ENCODE results near the gene NFE2L2.
"Not testable (repeated sequence)": the region's sequence is repeated elsewhere in the genome, so short reads cannot be mapped to it uniquely, and the experiment has no call there.

GRCh38 chr2:177219787-177220186 lies 44.7 kb downstream of the NFE2L2 start:
- not testable (repeated sequence) for TF ChIP-seq CTCF (IDR thresholded peaks at IDR 0.05 in 4 of 5, conservative IDR thresholded peaks at IDR 0.05 in 1 of 5); POLR2A (IDR thresholded peaks at IDR 0.05)

Data from gastrocnemius medialis (tissue), 4 donors.